SK-N-SH (cell line): ENCODE results near the gene IGF2BP2. TPM values are rescaled to one million over a fixed set of nuclear protein-coding genes. Genes with fewer than 3 reads are reported as not detected.

Source experiments
- CTCF ChIA-PET: fragments of 300-600, 350-600 bp; formaldehyde crosslinking; extraction: SDS; loops from one replicate; lab custom pipeline; 2021; lab: Yijun Ruan, JAX
- POLR2A ChIA-PET: fragments of 350-600 bp; sonication (Branson Sonifier 250); formaldehyde crosslinking; extraction: SDS; loops from one replicate; lab custom pipeline; 2020; ENCODE audit warnings: antibody characterized with exemption, inconsistent platforms; lab: Yijun Ruan, JAX
- DNase-seq: peaks from one replicate; pipeline ENCODE4 v3.0.0; 2012
- H2AFZ ChIP-seq: fragments of 200-600 bp; sonication (generic); 2 replicates; pipeline ENCODE4 v1.8.1; 2016; ENCODE audit warnings: antibody characterized with exemption, mild to moderate bottlenecking, low read depth
- H3F3A ChIP-seq: fragments of 200-600 bp; sonication (generic); replicated peaks from 2 replicates; pipeline ENCODE3; 2016; ENCODE audit warnings: antibody characterized with exemption, mild to moderate bottlenecking; ENCODE audit not compliant: insufficient read depth
- H3K27ac ChIP-seq, 2 experiments: fragments of 200-500 bp in 1 of 2; fragments of 200-600 bp in 1 of 2; sonication (Bioruptor generic) in 1 of 2; sonication (generic), shearing (Covaris generic) in 1 of 2; 2 replicates each; pipeline versions ENCODE4 v1.5.1 to v1.6.1; 2014 to 2016; ENCODE audit warnings: low read depth in 2 of 2, inconsistent platforms in 1 of 2, low read length in 1 of 2, mild to moderate bottlenecking in 1 of 2, mixed read lengths in 1 of 2
- H3K27me3 ChIP-seq: fragments of 200-600 bp; sonication (generic), shearing (Covaris generic); 2 replicates; pipeline ENCODE4 v1.6.1; 2016; ENCODE audit warnings: mixed run types; ENCODE audit not compliant: insufficient read depth
- H3K36me3 ChIP-seq, 2 experiments: fragments of 200-500 bp in 1 of 2; fragments of 200-600 bp in 1 of 2; sonication (Bioruptor generic) in 1 of 2; sonication (generic) in 1 of 2; replicated peaks in 1 of 2; 2 replicates each; pipeline versions ENCODE3 to v1.5.1; 2014 to 2016; ENCODE audit warnings: low read length in 1 of 2, mild to moderate bottlenecking in 1 of 2; ENCODE audit not compliant: insufficient read depth in 2 of 2, control insufficient read depth in 1 of 2
- H3K4me1 ChIP-seq, 2 experiments: fragments of 200-500 bp in 1 of 2; fragments of 200-600 bp in 1 of 2; sonication (Bioruptor generic) in 1 of 2; sonication (generic), shearing (Covaris generic) in 1 of 2; 2 replicates each; pipeline versions ENCODE4 v1.5.1 to v1.6.1; 2014 to 2016; ENCODE audit warnings: low read depth in 1 of 2, low read length in 1 of 2, mixed run types in 1 of 2; ENCODE audit not compliant: insufficient read depth in 2 of 2, control insufficient read depth in 1 of 2
- H3K4me2 ChIP-seq: fragments of 200-600 bp; sonication (generic), shearing (Covaris generic); 2 replicates; pipeline ENCODE4 v1.6.1; 2017; ENCODE audit warnings: mixed run types
- H3K4me3 ChIP-seq, 2 experiments: fragments of 200-500 bp in 1 of 2; fragments of 200-600 bp in 1 of 2; sonication (Bioruptor generic) in 1 of 2; sonication (generic), shearing (Covaris generic) in 1 of 2; 2 replicates each; pipeline versions ENCODE4 v1.5.1 to v1.8.1; 2014 to 2016; ENCODE audit warnings: low read depth in 2 of 2, inconsistent platforms in 1 of 2, low read length in 1 of 2, mild to moderate bottlenecking in 1 of 2, mixed read lengths in 1 of 2, moderate library complexity in 1 of 2
- H3K79me2 ChIP-seq: fragments of 200-600 bp; sonication (generic); 2 replicates; pipeline ENCODE4 v1.8.1; 2017; ENCODE audit warnings: mild to moderate bottlenecking; ENCODE audit not compliant: insufficient read depth
- H3K9ac ChIP-seq: fragments of 200-600 bp; sonication (generic); 2 replicates; pipeline ENCODE4 v1.6.1; 2017; ENCODE audit warnings: mixed run types
- H3K9me2 ChIP-seq: fragments of 200-600 bp; sonication (generic); 2 replicates; pipeline ENCODE4 v1.6.1; 2017; ENCODE audit warnings: mixed run types
- H3K9me3 ChIP-seq: fragments of 200-600 bp; sonication (generic); 2 replicates; pipeline ENCODE4 v1.6.1; 2017; ENCODE audit warnings: mixed run types, mild to moderate bottlenecking, moderate library complexity
- H4K20me1 ChIP-seq: fragments of 200-600 bp; sonication (generic); 2 replicates; pipeline ENCODE4 v1.6.1; 2017; ENCODE audit warnings: mild to moderate bottlenecking, mixed run types; ENCODE audit not compliant: insufficient read depth
- ELF1 ChIP-seq: IDR thresholded peaks from 2 replicates; pipeline ENCODE4 v1.4.0; 2012
- EZH2phosphoT487 ChIP-seq: fragments of 200-600 bp; sonication (generic); IDR thresholded peaks from 2 replicates; pipeline ENCODE4 v1.6.1; 2017; ENCODE audit warnings: low read depth, mixed run types, mild to moderate bottlenecking, antibody characterized with exemption, moderate library complexity, borderline replicate concordance
- FOSL2 ChIP-seq: IDR thresholded peaks from 2 replicates; pipeline ENCODE4 v1.4.0; 2012; ENCODE audit warnings: low read depth, mild to moderate bottlenecking, moderate library complexity, borderline replicate concordance
- FOXJ3 ChIP-seq: sonication (generic); formaldehyde crosslinking; IDR thresholded peaks from 2 replicates; pipeline ENCODE4 v1.5.1; 2020; ENCODE audit warnings: mild to moderate bottlenecking, missing genetic modification reagents
- GABPA ChIP-seq: IDR thresholded peaks from 2 replicates; pipeline ENCODE4 v1.4.0; 2012; ENCODE audit warnings: low read depth, mild to moderate bottlenecking
- GATA2 ChIP-seq: sonication (generic); formaldehyde crosslinking; IDR thresholded peaks from 2 replicates; pipeline ENCODE4 v1.5.0; 2020; ENCODE audit warnings: mild to moderate bottlenecking, missing genetic modification reagents
- JUND ChIP-seq: IDR thresholded peaks from 2 replicates; pipeline ENCODE4 v1.4.0; 2012
- MXI1 ChIP-seq: IDR thresholded peaks from 2 replicates; pipeline ENCODE4 v1.6.1; 2012; ENCODE audit warnings: mild to moderate bottlenecking, low read depth, low read length, improper control_type of control experiment
- PBX3 ChIP-seq: IDR thresholded peaks from 2 replicates; pipeline ENCODE4; 2012
- POLR2AphosphoS5 ChIP-seq: IDR thresholded peaks from 2 replicates; pipeline ENCODE4 v1.6.1; 2012; ENCODE audit warnings: low read depth, low read length
- REST ChIP-seq: IDR thresholded peaks from 2 replicates; pipeline ENCODE4 v1.6.1; 2012; ENCODE audit warnings: mild to moderate bottlenecking, low read depth, low read length, moderate library complexity
- RXRA ChIP-seq: IDR thresholded peaks from 2 replicates; pipeline ENCODE4 v1.4.0; 2012; ENCODE audit warnings: low read depth, mild to moderate bottlenecking, borderline replicate concordance
- TCF12 ChIP-seq: IDR thresholded peaks from 2 replicates; pipeline ENCODE4 v1.4.0; 2012
- YY1 ChIP-seq: IDR thresholded peaks from 2 replicates; pipeline ENCODE4 v1.4.0; 2012; ENCODE audit warnings: low read depth, mild to moderate bottlenecking
- WGBS: methylation state at CpG from one replicate; pipeline ENCODE4 v1.1.6; 2017; ENCODE audit warnings: low lambda C conversion rate; 5-methylcytosine and 5-hydroxymethylcytosine counted together
- polyA plus RNA-seq, 3 experiments: library from polyadenylated mRNA; depleted of rRNA; stranded (reverse); fragments of >200 nt; gene quantifications; 2 replicates each; pipeline ENCODE4 v1.2.3, GENCODE V29; 2012
- TF ChIP-seq, protein P1 (sequence below): IDR thresholded peaks from 2 replicates; pipeline ENCODE4 v1.4.0; 2012; ENCODE audit warnings: low read depth, borderline replicate concordance
- TF ChIP-seq, protein P2 (sequence below): IDR thresholded peaks from 2 replicates; pipeline ENCODE4 v1.4.0; 2012; ENCODE audit warnings: low read depth, borderline replicate concordance

Gene IGF2BP2
- polyA plus RNA-seq, 1 of the 3 experiments (the other 2 are of a cell fraction), result 5.4 TPM

GRCh38 chr3:185657211-185657610 lies 167.6 kb downstream of the IGF2BP2 start:
- no peak overlapping the region for H3K4me3 ChIP-seq
- no peaks in the 10 kb centered on the region for H3K27me3 ChIP-seq
- H3K9me2 ChIP-seq, result no peaks in the 10 kb centered on the region
- H3K9me3 ChIP-seq, result no peaks in the 10 kb centered on the region
- peaks cover 61% of the 10 kb centered on the region for H3F3A ChIP-seq
- H3K9ac ChIP-seq, result peak overlapping the region; percentile 61
- peaks cover 17% of the 10 kb centered on the region; the same call in 1 of the 2 replicates for H3K79me2 ChIP-seq
- H4K20me1 ChIP-seq, result peaks cover 18% of the 10 kb centered on the region
- no peak for DNase-seq
- POLR2A ChIA-PET, result no interaction called here
- 94% methylated on average over 11 of the region's 12 CpGs for whole genome bisulfite sequencing
- H2AFZ ChIP-seq, result no peak overlapping the region
- H3K27ac ChIP-seq, result peak overlapping the region; percentile 7 to 95; a peak in 3 of 4 replicates
- peaks cover 3 to 52% of the 10 kb centered on the region in 2 experiments; a peak in 3 of 4 replicates for H3K4me1 ChIP-seq
- no peak for TF ChIP-seq MXI1
- TF ChIP-seq GATA2 (CRISPR knock-in tag), result no peak
- TF ChIP-seq EZH2phosphoT487, result no peak
- no peak for TF ChIP-seq JUND
- no peak for TF ChIP-seq FOSL2
- TF ChIP-seq, protein P1, sequence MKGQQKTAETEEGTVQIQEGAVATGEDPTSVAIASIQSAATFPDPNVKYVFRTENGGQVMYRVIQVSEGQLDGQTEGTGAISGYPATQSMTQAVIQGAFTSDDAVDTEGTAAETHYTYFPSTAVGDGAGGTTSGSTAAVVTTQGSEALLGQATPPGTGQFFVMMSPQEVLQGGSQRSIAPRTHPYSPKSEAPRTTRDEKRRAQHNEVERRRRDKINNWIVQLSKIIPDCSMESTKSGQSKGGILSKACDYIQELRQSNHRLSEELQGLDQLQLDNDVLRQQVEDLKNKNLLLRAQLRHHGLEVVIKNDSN, result no peak
- TF ChIP-seq ELF1, result no peak
- TF ChIP-seq POLR2AphosphoS5, result no peak
- TF ChIP-seq YY1, result no peak
- TF ChIP-seq, protein P2, sequence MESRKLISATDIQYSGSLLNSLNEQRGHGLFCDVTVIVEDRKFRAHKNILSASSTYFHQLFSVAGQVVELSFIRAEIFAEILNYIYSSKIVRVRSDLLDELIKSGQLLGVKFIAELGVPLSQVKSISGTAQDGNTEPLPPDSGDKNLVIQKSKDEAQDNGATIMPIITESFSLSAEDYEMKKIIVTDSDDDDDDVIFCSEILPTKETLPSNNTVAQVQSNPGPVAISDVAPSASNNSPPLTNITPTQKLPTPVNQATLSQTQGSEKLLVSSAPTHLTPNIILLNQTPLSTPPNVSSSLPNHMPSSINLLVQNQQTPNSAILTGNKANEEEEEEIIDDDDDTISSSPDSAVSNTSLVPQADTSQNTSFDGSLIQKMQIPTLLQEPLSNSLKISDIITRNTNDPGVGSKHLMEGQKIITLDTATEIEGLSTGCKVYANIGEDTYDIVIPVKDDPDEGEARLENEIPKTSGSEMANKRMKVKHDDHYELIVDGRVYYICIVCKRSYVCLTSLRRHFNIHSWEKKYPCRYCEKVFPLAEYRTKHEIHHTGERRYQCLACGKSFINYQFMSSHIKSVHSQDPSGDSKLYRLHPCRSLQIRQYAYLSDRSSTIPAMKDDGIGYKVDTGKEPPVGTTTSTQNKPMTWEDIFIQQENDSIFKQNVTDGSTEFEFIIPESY, result no peak
- CTCF ChIA-PET, result interaction anchor here (0.6 to 1.4 kb wide), 5 partner anchors 20 to 286 kb away, joined by 3 to 10 read pairs (median 3); no protein-coding TSS in a partner anchor
- peaks cover 18 to 40% of the 10 kb centered on the region in 2 experiments for H3K36me3 ChIP-seq
- peak overlapping the region; percentile 47; the same call in 1 of the 2 replicates for H3K4me2 ChIP-seq

DNA sequence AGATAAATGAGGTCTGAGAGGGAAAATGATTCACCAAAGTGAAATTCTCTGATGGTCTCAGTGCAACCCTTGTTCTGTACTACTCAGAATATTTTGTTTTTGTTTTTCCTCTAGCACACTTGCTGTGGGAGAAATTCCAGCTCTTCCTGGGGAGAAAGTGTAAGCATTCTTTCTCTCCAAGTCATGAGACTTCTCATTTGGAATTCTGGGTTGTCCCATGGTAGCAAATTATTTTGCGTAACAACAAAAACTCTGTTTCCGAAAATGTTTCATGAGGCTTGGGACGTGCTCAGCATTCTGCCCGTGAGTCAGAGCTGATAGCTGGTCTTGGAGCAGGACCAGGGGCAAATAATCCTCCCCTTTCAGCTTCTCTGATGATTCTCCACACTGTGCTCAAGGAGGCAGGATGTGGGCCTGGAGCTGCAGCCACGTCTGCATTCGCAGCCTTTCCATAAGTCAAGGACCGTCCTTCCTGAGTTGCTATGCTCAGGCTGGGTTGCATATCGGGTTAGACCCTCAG lies 168.5 kb downstream of the IGF2BP2 start:
- Histone ChIP-seq H3K36me3 (peaks cover 26 to 47% of the 10 kb centered on the region in 2 experiments), H3K9me3 (no peaks in the 10 kb centered on the region), H3K9ac (peak overlapping the region; percentile 61), H3F3A (peaks cover 57% of the 10 kb centered on the region), H3K4me2 (peak overlapping the region; percentile 56; the same call in 1 of the 2 replicates), H4K20me1 (peaks cover 18% of the 10 kb centered on the region), H3K27me3 (no peaks in the 10 kb centered on the region), H2AFZ (no peak overlapping the region), H3K4me3 (no peak overlapping the region), H3K4me1 (peaks cover 3 to 52% of the 10 kb centered on the region in 2 experiments; a peak in 3 of 4 replicates), H3K9me2 (no peaks in the 10 kb centered on the region), H3K27ac (peak overlapping the region; percentile 47 to 95; a peak in 3 of 4 replicates), H3K79me2 (peaks cover 17% of the 10 kb centered on the region; the same call in 1 of the 2 replicates)
- DNase-seq, result no peak
- WGBS, result 18% methylated on average over 8 of the region's 8 CpGs
- POLR2A ChIA-PET, result no interaction called here
- CTCF ChIA-PET, result interaction anchor here (0.6 to 1.4 kb wide), 4 partner anchors 21 to 760 kb away, joined by 3 to 10 read pairs (median 4); no protein-coding TSS in a partner anchor
- TF ChIP-seq REST (0 out of 2 replicates have a peak, but pooled peaks have one; percentile 19), GABPA (no peak; the same call in 1 of the 2 replicates), FOSL2 (peak; percentile 87), RXRA (peak; percentile 57; the same call in 1 of the 2 replicates), PBX3 (peak; percentile 85), TCF12 (peak; percentile 80), FOXJ3 (CRISPR knock-in tag) (no peak), JUND (peak; percentile 83), POLR2AphosphoS5 (peak; percentile 42; the same call in 1 of the 2 replicates)
- TF ChIP-seq, protein P2, result 0 out of 2 replicates have a peak, but pooled peaks have one; percentile 30
